HUES64 (cell line): ENCODE results near the gene VAMP3.

Experiments
- H3K27ac ChIP-seq: 2 replicates; pipeline ENCODE4 v1.7.0; 2013; ENCODE audit warnings: low read depth, low read length, inconsistent platforms
- H3K27me3 ChIP-seq: 2 replicates; pipeline ENCODE4 v1.6.1; 2013; ENCODE audit warnings: mild to moderate bottlenecking, low read length; ENCODE audit not compliant: insufficient read depth
- H3K36me3 ChIP-seq: 2 replicates; pipeline ENCODE4 v1.6.1; 2013; ENCODE audit warnings: mild to moderate bottlenecking, low read length; ENCODE audit not compliant: insufficient read depth
- H3K4me1 ChIP-seq: 2 replicates; pipeline ENCODE4 v1.6.1; 2013; ENCODE audit warnings: mild to moderate bottlenecking, low read length, moderate library complexity; ENCODE audit not compliant: insufficient read depth
- H3K4me3 ChIP-seq: 2 replicates; pipeline ENCODE4 v1.5.1; 2013; ENCODE audit warnings: mild to moderate bottlenecking, low read length, moderate library complexity
- H3K9ac ChIP-seq: 2 replicates; pipeline ENCODE4 v1.6.1; 2013; ENCODE audit warnings: mild to moderate bottlenecking, low read depth, low read length
- H3K9me3 ChIP-seq: 2 replicates; pipeline ENCODE4 v1.6.1; 2013; ENCODE audit warnings: low read depth, low read length; ENCODE audit not compliant: insufficient read depth
- WGBS: fragments of 150-250, 120-280 bp; methylation state at CpG from one replicate; pipeline ENCODE4 v1.1.7; 2013; ENCODE audit warnings: missing lambda C conversion rate; 5-methylcytosine and 5-hydroxymethylcytosine counted together

Gene VAMP3

GRCh38 chr1:7745783-7746182 lies 25.3 kb upstream of the VAMP3 start:
- Histone ChIP-seq H3K36me3 (peaks cover 23% of the 10 kb centered on the region), H3K27me3 (no peaks in the 10 kb centered on the region), H3K9me3 (no peaks in the 10 kb centered on the region), H3K27ac (no peak overlapping the region), H3K4me3 (no peak overlapping the region), H3K9ac (no peak overlapping the region), H3K4me1 (no peaks in the 10 kb centered on the region)
- 95% methylated on average over 9 of the region's 10 CpGs for WGBS

- Histone ChIP-seq H3K4me1 (peaks cover 4% of the 10 kb centered on the region; the same call in 1 of the 2 replicates), H3K9me3 (no peaks in the 10 kb centered on the region), H3K27ac (no peak overlapping the region), H3K9ac (no peak overlapping the region), H3K27me3 (no peaks in the 10 kb centered on the region), H3K36me3 (peaks cover 23% of the 10 kb centered on the region), H3K4me3 (no peak overlapping the region)
- WGBS = 99% methylated on average over 5 of the region's 5 CpGs
These were observed 23.5 kb upstream of the VAMP3 start for GRCh38 chr1:7747605-7748004.

DNA sequence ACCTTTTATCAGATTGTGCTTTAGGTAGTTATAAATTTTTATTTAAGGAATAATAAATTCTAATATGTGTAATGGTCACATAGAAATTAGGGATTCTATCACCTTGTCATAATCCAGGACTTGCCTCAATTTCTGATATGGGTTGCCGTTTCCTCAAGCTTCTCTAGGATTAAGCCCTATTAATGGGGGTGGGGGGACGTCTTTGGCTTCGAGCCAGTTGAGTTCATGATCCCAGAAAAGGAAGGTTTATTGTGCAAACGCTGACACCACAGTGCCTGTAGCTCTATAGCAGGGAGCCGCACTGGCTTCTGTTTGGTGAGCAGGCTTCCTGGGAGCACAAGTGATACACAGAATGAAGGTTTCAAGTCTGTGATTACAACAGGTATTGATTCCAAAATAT lies 22.0 kb upstream of the VAMP3 start:
- peaks cover 4% of the 10 kb centered on the region; the same call in 1 of the 2 replicates for H3K4me1 ChIP-seq
- H3K36me3 ChIP-seq = peaks cover 23% of the 10 kb centered on the region
- no peak overlapping the region for H3K9ac ChIP-seq
- no peak overlapping the region for H3K27ac ChIP-seq
- no peaks in the 10 kb centered on the region for H3K27me3 ChIP-seq
- H3K4me3 ChIP-seq = no peak overlapping the region
- WGBS = 90% methylated on average over 5 of the region's 5 CpGs
- no peaks in the 10 kb centered on the region for H3K9me3 ChIP-seq

DNA sequence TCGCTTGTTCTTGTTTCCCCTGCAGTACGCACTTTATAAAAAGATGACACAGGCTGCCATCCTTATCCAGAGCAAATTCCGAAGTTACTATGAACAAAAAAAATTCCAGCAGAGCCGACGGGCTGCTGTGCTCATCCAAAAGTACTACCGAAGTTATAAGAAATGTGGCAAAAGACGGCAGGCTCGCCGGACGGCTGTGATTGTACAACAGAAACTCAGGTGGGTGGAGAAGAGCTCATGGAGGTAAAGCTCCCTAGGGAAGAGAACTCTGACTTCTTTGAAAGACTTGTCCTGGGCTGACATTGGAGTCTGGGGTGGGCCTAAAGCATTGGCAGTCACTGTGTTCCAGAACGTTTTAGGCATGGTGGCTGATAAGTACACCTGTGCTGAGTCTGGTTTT lies 19.9 kb upstream of the VAMP3 start:
- Histone ChIP-seq H3K9me3 (no peaks in the 10 kb centered on the region), H3K4me3 (no peak overlapping the region), H3K27me3 (no peaks in the 10 kb centered on the region), H3K4me1 (peaks cover 4% of the 10 kb centered on the region; the same call in 1 of the 2 replicates), H3K9ac (no peak overlapping the region), H3K27ac (no peak overlapping the region), H3K36me3 (peaks cover 15% of the 10 kb centered on the region)
- WGBS = 95% methylated on average over 11 of the region's 11 CpGs

DNA sequence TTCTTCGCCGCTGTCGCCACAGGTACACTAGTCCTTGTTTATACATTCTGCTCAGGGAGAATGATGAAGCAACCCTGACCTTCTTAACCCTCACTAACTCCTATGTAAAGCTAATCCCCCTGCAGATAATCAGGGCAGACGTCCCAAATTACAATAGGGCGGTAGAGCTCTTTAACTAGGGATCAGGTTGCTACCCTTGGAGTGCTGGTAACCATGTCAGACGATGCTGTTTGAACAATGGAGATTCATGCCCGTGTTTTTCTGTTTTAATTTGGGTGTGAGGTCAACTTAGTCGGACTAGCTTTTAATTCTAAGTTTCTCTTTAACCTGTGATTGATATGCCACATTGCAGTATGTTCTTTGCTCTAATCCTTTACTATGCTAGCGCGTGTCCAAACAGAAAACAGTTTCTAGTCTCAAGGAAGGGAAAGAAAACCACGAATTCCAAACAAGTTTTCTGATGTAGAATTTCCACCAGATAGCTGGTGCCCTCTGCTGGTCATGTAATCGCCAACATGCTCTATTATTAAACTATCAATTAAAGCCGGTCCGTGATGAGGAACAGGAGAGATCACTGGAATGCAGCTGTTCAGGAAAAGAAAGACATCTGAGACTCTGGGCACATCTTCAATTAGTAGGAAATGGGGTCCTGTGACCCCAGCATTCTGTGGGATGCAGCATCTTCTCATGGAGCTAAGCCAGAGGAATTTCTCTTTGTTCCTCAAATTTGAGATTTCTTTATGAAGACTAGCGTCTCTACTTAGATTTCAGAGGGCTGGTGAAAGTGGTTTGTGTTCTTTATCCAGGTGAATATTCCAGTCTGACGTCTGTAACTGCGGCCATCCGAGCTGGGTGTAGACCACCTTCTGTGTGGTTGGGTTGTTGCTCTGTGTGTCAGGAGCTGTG lies 18.3 kb upstream of the VAMP3 start:
- Histone ChIP-seq H3K36me3 (peaks cover 6% of the 10 kb centered on the region; the same call in 1 of the 2 replicates), H3K9ac (no peak overlapping the region), H3K27ac (no peak overlapping the region; the same call in 1 of the 2 replicates), H3K4me1 (peaks cover 4% of the 10 kb centered on the region; the same call in 1 of the 2 replicates), H3K9me3 (no peaks in the 10 kb centered on the region), H3K27me3 (no peaks in the 10 kb centered on the region), H3K4me3 (peak overlapping the region; percentile 47)
- WGBS = 35% methylated on average over 17 of the region's 18 CpGs

DNA sequence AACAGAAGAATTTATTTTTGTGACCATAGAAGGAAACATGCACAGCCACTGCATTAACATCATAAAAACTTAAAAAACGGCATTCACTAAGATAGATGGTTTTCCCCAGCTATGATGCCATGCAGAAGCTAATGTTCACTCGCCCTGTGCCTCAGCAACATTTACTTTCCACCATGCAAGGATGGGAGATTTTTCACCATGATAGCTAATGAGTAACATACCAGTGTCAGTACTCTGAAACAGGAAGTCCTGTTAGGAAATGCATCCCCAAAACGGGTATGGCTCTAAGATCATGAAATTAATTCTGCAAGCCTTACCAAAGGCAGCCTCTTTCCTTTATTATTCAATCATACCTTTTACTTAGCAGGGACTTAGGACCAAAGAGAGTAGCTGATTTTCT lies 17.5 kb upstream of the VAMP3 start:
- Histone ChIP-seq H3K9ac (no peak overlapping the region), H3K27ac (no peak overlapping the region)
- 89% methylated on average over 3 of the region's 3 CpGs for WGBS

DNA sequence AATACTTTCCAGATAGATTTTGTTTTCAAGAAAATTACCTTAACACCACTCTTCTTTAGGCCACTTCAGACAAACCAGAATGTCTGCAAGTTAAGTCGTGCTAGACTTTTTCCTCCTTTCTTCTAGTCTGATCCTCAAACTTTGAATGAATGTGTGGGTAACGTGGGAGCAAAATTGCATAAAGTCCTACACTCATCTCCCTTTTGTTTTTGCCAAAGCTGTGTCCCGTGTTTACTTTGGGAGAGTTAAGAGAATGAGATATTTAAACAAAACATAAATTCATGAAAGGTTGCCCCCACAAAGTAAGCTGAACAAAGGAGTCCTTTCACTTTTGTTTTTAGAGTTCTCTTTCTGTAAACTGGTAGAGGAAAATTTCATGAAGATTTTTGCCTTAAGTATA lies 16.9 kb upstream of the VAMP3 start:
- H3K27me3 ChIP-seq = no peaks in the 10 kb centered on the region
- peaks cover 4% of the 10 kb centered on the region; the same call in 1 of the 2 replicates for H3K4me1 ChIP-seq
- H3K9ac ChIP-seq = no peak overlapping the region
- no peaks in the 10 kb centered on the region for H3K9me3 ChIP-seq
- WGBS = 92% methylated on average over 1 of the region's 3 CpGs
- H3K36me3 ChIP-seq = peaks cover 6% of the 10 kb centered on the region; the same call in 1 of the 2 replicates
- no peak overlapping the region for H3K27ac ChIP-seq
- no peak overlapping the region for H3K4me3 ChIP-seq

More for the DNA sequence above, 17.5 kb upstream of the VAMP3 start:
- no peaks in the 10 kb centered on the region for H3K27me3 ChIP-seq
- H3K4me3 ChIP-seq = no peak overlapping the region
- peaks cover 6% of the 10 kb centered on the region; the same call in 1 of the 2 replicates for H3K36me3 ChIP-seq
- peaks cover 4% of the 10 kb centered on the region; the same call in 1 of the 2 replicates for H3K4me1 ChIP-seq
- no peaks in the 10 kb centered on the region for H3K9me3 ChIP-seq

- Histone ChIP-seq H3K36me3 (no peaks in the 10 kb centered on the region), H3K27me3 (no peaks in the 10 kb centered on the region), H3K9ac (no peak overlapping the region), H3K4me3 (no peak overlapping the region), H3K27ac (no peak overlapping the region), H3K4me1 (peaks cover 4% of the 10 kb centered on the region; the same call in 1 of the 2 replicates), H3K9me3 (no peaks in the 10 kb centered on the region)
- WGBS = no CpG with 5 or more reads among the region's 1 CpG
These were observed 15.6 kb upstream of the VAMP3 start for GRCh38 chr1:7755448-7755847.

GRCh38 chr1:7760245-7760644 lies 10.9 kb upstream of the VAMP3 start:
- Histone ChIP-seq H3K9ac (no peak overlapping the region), H3K36me3 (no peaks in the 10 kb centered on the region), H3K27me3 (no peaks in the 10 kb centered on the region), H3K9me3 (no peaks in the 10 kb centered on the region), H3K27ac (no peak overlapping the region), H3K4me3 (no peak overlapping the region), H3K4me1 (no peaks in the 10 kb centered on the region)
- WGBS = 95% methylated on average over 6 of the region's 6 CpGs

- no peaks in the 10 kb centered on the region for H3K4me1 ChIP-seq
- no peak overlapping the region for H3K4me3 ChIP-seq
- no peak overlapping the region for H3K9ac ChIP-seq
- H3K27ac ChIP-seq = no peak overlapping the region
- WGBS = 89% methylated on average over 3 of the region's 3 CpGs
- H3K36me3 ChIP-seq = no peaks in the 10 kb centered on the region
- H3K9me3 ChIP-seq = no peaks in the 10 kb centered on the region
- no peaks in the 10 kb centered on the region for H3K27me3 ChIP-seq
These were observed 10.0 kb upstream of the VAMP3 start for GRCh38 chr1:7761103-7761502.

- Histone ChIP-seq H3K4me1 (peaks cover 7% of the 10 kb centered on the region), H3K27me3 (no peaks in the 10 kb centered on the region), H3K27ac (no peak overlapping the region), H3K9ac (no peak overlapping the region), H3K4me3 (no peak overlapping the region), H3K36me3 (no peaks in the 10 kb centered on the region), H3K9me3 (no peaks in the 10 kb centered on the region)
- 91% methylated on average over 4 of the region's 4 CpGs for WGBS
These were observed 3.9 kb upstream of the VAMP3 start for GRCh38 chr1:7767176-7767575.
